Ishikawa (cell line): Measurements from ENCODE around the gene SPINK9.
A peak's percentile ranks its signal among the peaks of the same experiment; 100 is the strongest.

Source experiments
- CEBPB ChIP-seq: IDR thresholded peaks from 2 replicates; pipeline ENCODE4 v1.6.1; 2012
- CREB1 ChIP-seq: IDR thresholded peaks from 2 replicates; pipeline ENCODE4 v1.6.1; 2012; ENCODE audit warnings: low read depth
- EGR1 ChIP-seq: IDR thresholded peaks from 2 replicates; pipeline ENCODE4 v1.6.1; 2012
- EP300 ChIP-seq: IDR thresholded peaks from 2 replicates; pipeline ENCODE4 v1.6.1; 2012; ENCODE audit warnings: borderline replicate concordance
- FOXM1 ChIP-seq: IDR thresholded peaks from 2 replicates; pipeline ENCODE4 v1.6.1; 2012; ENCODE audit warnings: low read depth, borderline replicate concordance
- NFIC ChIP-seq: IDR thresholded peaks from 2 replicates; pipeline ENCODE4 v1.6.1; 2012
- RAD21 ChIP-seq: IDR thresholded peaks from 2 replicates; pipeline ENCODE4 v1.6.1; 2012; ENCODE audit warnings: low read depth
- TAF1 ChIP-seq: IDR thresholded peaks from 2 replicates; pipeline ENCODE4 v1.6.1; 2012; ENCODE audit warnings: low read depth, mild to moderate bottlenecking
- TCF12 ChIP-seq: IDR thresholded peaks from 2 replicates; pipeline ENCODE4 v1.6.1; 2012; ENCODE audit warnings: low read depth
- TEAD4 ChIP-seq: IDR thresholded peaks from 2 replicates; pipeline ENCODE4 v1.6.1; 2012
- USF1 ChIP-seq: IDR thresholded peaks from 2 replicates; pipeline ENCODE4 v1.6.1; 2012
- YY1 ChIP-seq: IDR thresholded peaks from 2 replicates; pipeline ENCODE4 v1.6.1; 2012; ENCODE audit warnings: low read depth
- ZBTB7A ChIP-seq: IDR thresholded peaks from 2 replicates; pipeline ENCODE4 v1.6.1; 2012; ENCODE audit warnings: low read depth
- TF ChIP-seq, protein P1 (sequence below): IDR thresholded peaks from 2 replicates; pipeline ENCODE4 v1.6.1; 2012; ENCODE audit warnings: low read depth, mild to moderate bottlenecking
- TF ChIP-seq, protein P2 (sequence below): IDR thresholded peaks from 2 replicates; pipeline ENCODE4 v1.6.1; 2012

The SPINK9 gene

GRCh38 chr5:148374690-148375360 is 39.5 kb downstream of the SPINK9 start:
- TF ChIP-seq TEAD4: no peak
- TF ChIP-seq, protein P1, sequence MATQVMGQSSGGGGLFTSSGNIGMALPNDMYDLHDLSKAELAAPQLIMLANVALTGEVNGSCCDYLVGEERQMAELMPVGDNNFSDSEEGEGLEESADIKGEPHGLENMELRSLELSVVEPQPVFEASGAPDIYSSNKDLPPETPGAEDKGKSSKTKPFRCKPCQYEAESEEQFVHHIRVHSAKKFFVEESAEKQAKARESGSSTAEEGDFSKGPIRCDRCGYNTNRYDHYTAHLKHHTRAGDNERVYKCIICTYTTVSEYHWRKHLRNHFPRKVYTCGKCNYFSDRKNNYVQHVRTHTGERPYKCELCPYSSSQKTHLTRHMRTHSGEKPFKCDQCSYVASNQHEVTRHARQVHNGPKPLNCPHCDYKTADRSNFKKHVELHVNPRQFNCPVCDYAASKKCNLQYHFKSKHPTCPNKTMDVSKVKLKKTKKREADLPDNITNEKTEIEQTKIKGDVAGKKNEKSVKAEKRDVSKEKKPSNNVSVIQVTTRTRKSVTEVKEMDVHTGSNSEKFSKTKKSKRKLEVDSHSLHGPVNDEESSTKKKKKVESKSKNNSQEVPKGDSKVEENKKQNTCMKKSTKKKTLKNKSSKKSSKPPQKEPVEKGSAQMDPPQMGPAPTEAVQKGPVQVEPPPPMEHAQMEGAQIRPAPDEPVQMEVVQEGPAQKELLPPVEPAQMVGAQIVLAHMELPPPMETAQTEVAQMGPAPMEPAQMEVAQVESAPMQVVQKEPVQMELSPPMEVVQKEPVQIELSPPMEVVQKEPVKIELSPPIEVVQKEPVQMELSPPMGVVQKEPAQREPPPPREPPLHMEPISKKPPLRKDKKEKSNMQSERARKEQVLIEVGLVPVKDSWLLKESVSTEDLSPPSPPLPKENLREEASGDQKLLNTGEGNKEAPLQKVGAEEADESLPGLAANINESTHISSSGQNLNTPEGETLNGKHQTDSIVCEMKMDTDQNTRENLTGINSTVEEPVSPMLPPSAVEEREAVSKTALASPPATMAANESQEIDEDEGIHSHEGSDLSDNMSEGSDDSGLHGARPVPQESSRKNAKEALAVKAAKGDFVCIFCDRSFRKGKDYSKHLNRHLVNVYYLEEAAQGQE: no peak
- no peak for TF ChIP-seq CREB1
- TF ChIP-seq USF1: 0 out of 2 replicates have a peak, but pooled peaks have one; percentile 8
- peak; percentile 70 for TF ChIP-seq RAD21
- no peak for TF ChIP-seq CEBPB

DNA sequence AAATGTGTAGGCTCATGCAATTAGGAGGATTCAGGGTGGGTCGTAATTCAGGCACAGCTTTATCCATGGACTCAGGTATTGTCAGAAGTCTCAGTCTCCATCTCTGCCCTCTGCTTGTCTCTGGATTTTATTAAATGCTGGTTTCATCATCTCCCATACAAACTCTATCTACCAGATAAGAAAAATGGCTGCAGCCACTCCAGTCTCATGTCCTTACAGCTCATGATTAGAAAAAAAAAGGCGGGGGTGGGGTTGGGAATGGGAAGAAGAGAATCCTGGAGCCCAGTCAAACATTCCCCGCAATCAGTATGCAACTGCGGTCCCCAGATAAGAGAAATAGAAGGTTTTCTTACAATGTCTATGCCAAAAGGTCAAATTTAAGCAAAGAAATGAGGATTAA is 40.8 kb downstream of the SPINK9 start:
- no peak for TF ChIP-seq RAD21
- no peak for TF ChIP-seq EP300
- no peak for TF ChIP-seq YY1
- no peak for TF ChIP-seq EGR1
- no peak for TF ChIP-seq TAF1
- no peak for TF ChIP-seq ZBTB7A
- TF ChIP-seq CEBPB: no peak
- TF ChIP-seq, protein P1: no peak
- TF ChIP-seq, protein P2, sequence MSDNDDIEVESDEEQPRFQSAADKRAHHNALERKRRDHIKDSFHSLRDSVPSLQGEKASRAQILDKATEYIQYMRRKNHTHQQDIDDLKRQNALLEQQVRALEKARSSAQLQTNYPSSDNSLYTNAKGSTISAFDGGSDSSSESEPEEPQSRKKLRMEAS: no peak

GRCh38 chr5:148378670-148379069 is 43.3 kb downstream of the SPINK9 start:
- TF ChIP-seq, protein P1: no peak
- TF ChIP-seq CREB1 (no peak), TCF12 (no peak), ZBTB7A (no peak), NFIC (no peak), RAD21 (no peak), CEBPB (no peak), YY1 (no peak), EGR1 (no peak), EP300 (no peak), USF1 (no peak), FOXM1 (no peak)
- TF ChIP-seq, protein P2: no peak

GRCh38 chr5:148379340-148379739 is 44.0 kb downstream of the SPINK9 start:
- no peak for TF ChIP-seq RAD21
- no peak for TF ChIP-seq FOXM1
- TF ChIP-seq, protein P2: no peak
- TF ChIP-seq USF1: no peak
- no peak for TF ChIP-seq EGR1
- TF ChIP-seq ZBTB7A: no peak
- TF ChIP-seq NFIC: no peak
- TF ChIP-seq TCF12: no peak
- TF ChIP-seq YY1: no peak
- TF ChIP-seq, protein P1: no peak
- no peak for TF ChIP-seq TAF1
- TF ChIP-seq CREB1: no peak
